ENCODE measurements around the gene CIPC.

Gene CIPC

GRCh38 chr14:77103951-77104350, 5.9 kb downstream of the CIPC start:
- H3K27me3 ChIP-seq (ENCODE audit: insufficient read depth, poor library complexity, severe bottlenecking), result no peaks in the 10 kb centered on the region
- H3K27ac ChIP-seq (replicated peaks), result no peak overlapping the region
- no peak for TF ChIP-seq SPI1 (IDR thresholded peaks at IDR 0.05; ENCODE audit: borderline replicate concordance, low read depth)
- no peak for TF ChIP-seq GABPA (IDR thresholded peaks at IDR 0.05; ENCODE audit: low read depth)
- no peak for TF ChIP-seq REST (IDR thresholded peaks at IDR 0.05; ENCODE audit: insufficient replicate concordance, low read depth)
- no peak for TF ChIP-seq POLR2AphosphoS5 (IDR thresholded peaks at IDR 0.05; ENCODE audit: low read depth)
- TF ChIP-seq CTCF (IDR thresholded peaks at IDR 0.05; ENCODE audit: insufficient read depth, low read length), result no peak
- no peak overlapping the region for H3K4me3 ChIP-seq (replicated peaks; ENCODE audit: insufficient read depth, low read length)
- DNase-seq (ENCODE audit: low read depth in 1 of 2, low spot score in 1 of 2), result no peak

- TF ChIP-seq SPI1 (IDR thresholded peaks at IDR 0.05; ENCODE audit: borderline replicate concordance, low read depth) (no peak), GABPA (IDR thresholded peaks at IDR 0.05; ENCODE audit: low read depth) (no peak), CTCF (IDR thresholded peaks at IDR 0.05; ENCODE audit: insufficient read depth, low read length) (no peak), REST (IDR thresholded peaks at IDR 0.05; ENCODE audit: insufficient replicate concordance, low read depth) (no peak), POLR2AphosphoS5 (IDR thresholded peaks at IDR 0.05; ENCODE audit: low read depth) (no peak)
- Histone ChIP-seq H3K27me3 (ENCODE audit: insufficient read depth, poor library complexity, severe bottlenecking) (no peaks in the 10 kb centered on the region), H3K27ac (replicated peaks) (no peak overlapping the region), H3K4me3 (replicated peaks; ENCODE audit: insufficient read depth, low read length) (no peak overlapping the region)
- no peak for DNase-seq (ENCODE audit: low read depth in 1 of 2, low spot score in 1 of 2)
These were observed 6.3 kb downstream of the CIPC start for GRCh38 chr14:77104393-77104792.

- Histone ChIP-seq H3K27ac (replicated peaks) (no peak overlapping the region), H3K4me3 (replicated peaks; ENCODE audit: insufficient read depth, low read length) (no peak overlapping the region), H3K27me3 (ENCODE audit: insufficient read depth, poor library complexity, severe bottlenecking) (no peaks in the 10 kb centered on the region)
- TF ChIP-seq GABPA (IDR thresholded peaks at IDR 0.05; ENCODE audit: low read depth) (no peak), CTCF (IDR thresholded peaks at IDR 0.05; ENCODE audit: insufficient read depth, low read length) (no peak), POLR2AphosphoS5 (IDR thresholded peaks at IDR 0.05; ENCODE audit: low read depth) (no peak)
- DNase-seq (ENCODE audit: low read depth in 1 of 2, low spot score in 1 of 2), result no peak
These were observed 7.3 kb downstream of the CIPC start for GRCh38 chr14:77105145-77105939.

GRCh38 chr14:77106666-77107065, 8.6 kb downstream of the CIPC start:
- DNase-seq (ENCODE audit: low read depth in 1 of 2, low spot score in 1 of 2), result no peak
- Histone ChIP-seq H3K27ac (replicated peaks) (no peak overlapping the region), H3K4me3 (replicated peaks; ENCODE audit: insufficient read depth, low read length) (no peak overlapping the region), H3K27me3 (ENCODE audit: insufficient read depth, poor library complexity, severe bottlenecking) (no peaks in the 10 kb centered on the region)
- TF ChIP-seq POLR2AphosphoS5 (IDR thresholded peaks at IDR 0.05; ENCODE audit: low read depth) (no peak), SPI1 (IDR thresholded peaks at IDR 0.05; ENCODE audit: borderline replicate concordance, low read depth) (no peak), CTCF (IDR thresholded peaks at IDR 0.05; ENCODE audit: insufficient read depth, low read length) (no peak), GABPA (IDR thresholded peaks at IDR 0.05; ENCODE audit: low read depth) (no peak), REST (IDR thresholded peaks at IDR 0.05; ENCODE audit: insufficient replicate concordance, low read depth) (no peak)

Measured in HL-60 (cell line).